NCI-H1105 treated with DMSO at 0.1 percent for 48 hours (cell line): ENCODE data around the gene ENOX1.

ENCODE experiments used
- DNase-seq: peaks from one replicate; lab custom pipeline; 2025; lab: John Stamatoyannopoulos, UW

The ENOX1 gene

DNA sequence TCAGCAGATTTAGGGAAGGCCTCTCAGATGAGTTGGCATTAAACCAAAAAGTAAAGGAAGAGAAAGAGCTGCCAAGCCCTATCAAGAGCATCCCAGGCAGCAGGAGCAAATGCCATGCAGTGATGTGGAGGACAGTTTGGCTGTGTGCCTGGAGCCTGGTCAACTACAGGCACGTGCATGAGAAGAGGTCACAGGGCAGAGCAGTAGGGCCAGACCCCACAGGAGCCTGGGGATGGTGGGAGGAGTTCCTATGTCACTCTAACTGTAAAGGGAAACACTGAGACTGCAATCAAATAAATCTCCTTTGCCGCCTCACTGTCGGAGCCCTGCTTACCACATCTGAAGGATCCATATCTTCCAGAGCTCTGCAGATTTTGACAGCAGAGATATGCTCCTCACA is 240.5 kb downstream of the ENOX1 start:
- DNase-seq = no peak

DNA sequence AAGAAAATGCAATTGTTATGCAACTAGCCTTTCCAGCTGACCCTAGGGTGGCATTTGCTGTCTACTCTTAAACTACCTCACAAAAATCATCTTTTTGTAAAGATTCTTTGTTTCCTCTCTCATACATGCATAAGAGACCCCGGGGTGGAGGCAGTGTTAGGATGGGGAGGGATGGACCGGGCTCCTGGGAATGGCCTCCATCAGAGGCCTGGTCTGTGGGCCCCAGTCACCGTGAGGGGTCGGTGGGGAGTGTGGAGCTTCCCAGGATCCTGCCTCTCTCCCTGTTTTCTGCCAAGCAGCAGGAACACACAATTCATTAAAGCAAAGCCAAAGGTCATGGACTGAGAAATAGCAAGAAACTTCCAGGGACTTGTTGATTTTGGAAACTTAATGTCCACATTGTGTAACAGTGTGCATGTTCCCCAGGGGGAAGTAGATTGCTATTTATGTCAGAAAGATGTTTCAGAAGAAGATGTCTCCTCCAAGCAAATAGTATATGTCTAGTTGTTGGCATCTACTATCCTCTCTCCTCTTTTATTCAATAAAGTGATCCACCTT is 241.4 kb downstream of the ENOX1 start:
- no peak for DNase-seq

DNA sequence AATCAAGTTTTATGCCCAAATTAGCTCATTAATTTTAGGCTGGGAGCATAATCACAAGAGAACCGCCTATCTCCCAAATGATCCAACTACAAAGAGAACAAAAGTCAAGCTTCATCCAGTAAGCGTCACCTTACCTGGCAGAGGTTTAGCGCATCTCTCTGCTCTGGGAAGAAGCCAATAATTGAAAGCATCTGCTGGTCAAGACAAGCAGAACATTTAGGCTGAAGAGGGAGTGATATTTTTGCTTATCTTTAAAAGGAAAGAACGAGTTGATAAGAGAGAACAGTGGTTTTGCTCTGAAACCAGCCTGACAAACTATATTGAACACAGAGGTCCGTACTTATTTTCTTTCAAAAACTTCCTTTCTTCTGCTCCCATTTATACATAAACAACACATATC is 242.1 kb downstream of the ENOX1 start:
- DNase-seq = peak; percentile 64

- DNase-seq = no peak
These were observed 242.8 kb downstream of the ENOX1 start for GRCh38 chr13:43544011-43544410.

GRCh38 chr13:43543331-43543730 is 243.4 kb downstream of the ENOX1 start:
- DNase-seq = no peak

DNA sequence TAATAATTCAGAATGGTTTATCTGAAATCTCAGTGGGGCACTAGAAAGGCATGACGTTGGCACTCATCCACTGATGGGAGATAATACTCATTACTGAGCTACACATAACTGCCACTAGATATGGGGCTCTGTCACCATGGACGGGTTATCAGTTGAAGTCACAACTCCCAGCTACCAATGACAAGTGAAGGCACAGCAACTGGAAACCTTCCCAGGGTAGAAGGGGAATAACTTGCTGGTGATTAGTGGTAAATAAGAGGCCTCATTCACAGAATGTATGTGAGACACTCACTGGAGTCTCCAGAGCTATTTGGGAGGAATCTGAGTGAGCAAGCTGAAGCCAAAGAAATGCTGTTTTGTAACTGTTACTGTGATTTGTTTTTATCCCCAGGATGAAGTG is 249.6 kb downstream of the ENOX1 start:
- no peak for DNase-seq

DNA sequence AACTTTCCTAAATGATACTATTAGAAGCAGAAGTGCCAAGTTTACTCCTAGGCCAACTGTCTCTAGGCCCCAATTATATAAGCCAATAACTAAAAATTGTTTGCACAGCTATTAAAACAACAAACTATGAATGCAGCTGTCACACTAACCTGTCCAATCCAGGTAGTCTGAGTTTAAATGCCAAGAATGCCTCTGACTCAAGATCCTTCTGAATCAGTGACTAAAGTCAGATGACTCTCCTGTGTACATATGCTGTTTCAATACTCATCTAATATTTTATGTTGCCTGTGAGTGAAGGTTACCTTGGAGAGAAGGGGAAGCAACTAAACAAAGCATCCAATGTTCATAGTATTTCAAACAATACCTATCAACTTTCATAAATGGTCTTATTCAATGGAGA is 257.0 kb downstream of the ENOX1 start:
- no peak for DNase-seq

- no peak for DNase-seq
These were observed 257.8 kb downstream of the ENOX1 start for GRCh38 chr13:43528992-43529391.

DNA sequence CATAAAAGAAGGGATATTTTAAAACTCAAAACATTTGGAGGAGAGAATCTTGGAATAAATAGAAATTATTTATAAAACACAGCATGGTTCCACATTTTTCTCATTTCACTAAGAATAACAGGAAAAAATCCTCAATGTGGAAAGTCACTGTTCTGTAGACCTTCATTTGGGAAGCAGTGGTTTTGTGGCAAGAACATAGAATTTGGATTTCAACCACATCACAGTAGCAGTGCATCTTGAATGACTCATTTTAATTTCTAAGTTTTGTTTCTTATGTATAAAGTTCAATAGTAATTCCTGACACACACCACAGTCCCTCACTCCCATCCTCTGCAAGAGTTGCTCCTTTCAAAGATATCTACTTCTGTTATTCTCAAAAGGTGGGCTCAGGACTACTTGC is 264.0 kb downstream of the ENOX1 start:
- DNase-seq = no peak

- DNase-seq = no peak
These were observed 266.4 kb downstream of the ENOX1 start for GRCh38 chr13:43520351-43520750.

- no peak for DNase-seq
These were observed 267.9 kb downstream of the ENOX1 start for GRCh38 chr13:43518833-43519232.

GRCh38 chr13:43516401-43516833 is 270.4 kb downstream of the ENOX1 start:
- no peak for DNase-seq

- no peak for DNase-seq
These were observed 271.2 kb downstream of the ENOX1 start for GRCh38 chr13:43515531-43515930.

DNA sequence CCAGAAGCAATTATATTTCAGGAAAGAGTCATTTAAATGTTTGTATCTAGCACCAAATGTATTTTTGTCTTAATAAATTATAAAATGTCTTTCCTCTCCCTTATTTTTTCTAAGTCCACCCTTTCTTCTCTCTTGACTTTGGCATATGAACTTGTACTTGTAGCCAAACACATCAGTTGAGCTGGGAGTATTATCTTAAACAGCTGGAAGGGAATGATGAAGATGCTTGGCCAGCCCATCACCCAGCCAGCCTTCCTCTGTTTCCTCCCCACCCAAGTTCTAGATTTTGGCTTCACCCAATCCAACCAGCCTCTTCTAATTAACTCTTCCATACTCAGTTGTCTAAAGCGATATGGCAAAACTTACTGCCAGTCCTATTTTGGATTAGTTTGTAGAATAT is 272.5 kb downstream of the ENOX1 start:
- no peak for DNase-seq

GRCh38 chr13:43512221-43512620 is 274.6 kb downstream of the ENOX1 start:
- no peak for DNase-seq

GRCh38 chr13:43510956-43511901 is 275.5 kb downstream of the ENOX1 start:
- DNase-seq = no peak

- DNase-seq = no peak
These were observed 291.0 kb downstream of the ENOX1 start for GRCh38 chr13:43495732-43496131.

DNA sequence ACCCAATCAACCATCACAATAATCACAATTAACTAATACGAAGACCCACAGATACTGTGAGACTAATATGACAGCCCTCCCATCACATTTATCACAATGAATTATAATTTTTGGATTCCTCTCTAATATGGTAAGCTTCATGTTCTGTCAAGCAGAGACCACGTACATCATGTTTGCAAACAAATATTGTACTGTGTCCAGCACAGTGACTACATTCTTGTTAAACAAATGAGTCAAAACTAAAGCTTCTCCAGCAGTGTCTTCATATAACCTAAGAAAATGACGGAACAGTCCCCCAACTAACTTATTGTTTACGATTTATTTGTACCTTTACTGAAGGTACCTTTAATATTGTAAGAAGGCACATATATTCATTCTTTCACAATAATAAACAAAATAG is 292.6 kb downstream of the ENOX1 start:
- no peak for DNase-seq

DNA sequence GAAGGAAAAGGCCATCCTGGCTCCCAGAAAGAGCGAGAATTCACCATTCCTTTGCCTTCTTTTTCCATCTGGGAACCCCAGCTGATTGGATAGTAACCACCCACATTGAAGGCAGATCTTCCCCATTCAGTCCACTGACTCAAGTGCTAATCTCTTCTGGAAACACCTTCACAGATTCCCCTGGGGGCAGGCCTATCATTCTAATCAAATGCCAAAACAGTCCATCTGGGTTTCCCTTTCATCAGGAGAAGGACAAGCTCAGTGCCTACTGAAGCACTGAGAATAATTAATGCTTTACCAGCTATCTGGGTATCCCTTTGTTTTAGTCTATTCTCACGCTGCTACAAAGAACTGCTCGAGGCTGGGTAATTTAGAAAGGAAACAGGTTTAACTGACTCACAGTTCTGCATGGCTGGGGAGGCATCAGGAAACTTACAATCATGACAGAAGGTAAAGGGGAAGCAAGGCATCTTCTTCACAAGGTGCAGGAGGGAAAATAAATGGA is 293.2 kb downstream of the ENOX1 start:
- no peak for DNase-seq

DNA sequence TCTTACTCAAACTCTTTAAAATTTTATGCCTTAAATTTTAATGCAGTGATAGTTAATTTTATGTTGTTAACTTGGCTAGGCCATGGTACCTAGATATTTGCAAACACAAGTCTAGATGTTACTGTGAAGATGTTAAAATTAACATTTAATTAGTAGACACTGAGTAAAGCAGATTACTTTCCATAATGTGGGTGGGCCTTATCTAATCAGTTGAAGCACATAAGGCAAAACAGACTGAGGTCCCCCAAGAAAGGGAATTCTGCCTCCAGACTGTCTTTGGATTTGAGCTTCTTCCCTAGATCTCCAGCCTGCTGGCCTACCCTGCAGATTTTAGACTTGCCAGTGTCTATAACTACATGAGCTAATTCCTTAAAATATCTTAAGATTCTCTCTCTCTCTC is 294.0 kb downstream of the ENOX1 start:
- DNase-seq = no peak

DNA sequence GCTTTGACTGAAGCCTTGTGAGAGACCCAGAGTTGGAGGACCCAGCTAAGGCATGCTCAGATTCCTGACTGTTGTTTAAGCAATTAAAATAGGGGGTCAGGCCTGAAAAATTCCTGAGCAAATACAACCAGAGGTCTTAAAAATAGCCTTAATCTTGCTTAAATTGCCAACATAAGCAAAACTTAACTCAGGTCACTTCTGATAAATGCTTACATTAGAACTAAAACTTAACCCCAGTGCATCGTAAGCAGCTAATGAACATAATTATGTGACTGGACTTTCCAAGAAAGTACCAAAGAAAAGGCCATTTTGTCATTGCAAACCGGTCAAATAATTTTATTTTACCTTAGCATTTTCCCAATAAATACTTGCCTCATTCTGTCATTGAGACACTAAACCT is 294.5 kb downstream of the ENOX1 start:
- DNase-seq = no peak

DNA sequence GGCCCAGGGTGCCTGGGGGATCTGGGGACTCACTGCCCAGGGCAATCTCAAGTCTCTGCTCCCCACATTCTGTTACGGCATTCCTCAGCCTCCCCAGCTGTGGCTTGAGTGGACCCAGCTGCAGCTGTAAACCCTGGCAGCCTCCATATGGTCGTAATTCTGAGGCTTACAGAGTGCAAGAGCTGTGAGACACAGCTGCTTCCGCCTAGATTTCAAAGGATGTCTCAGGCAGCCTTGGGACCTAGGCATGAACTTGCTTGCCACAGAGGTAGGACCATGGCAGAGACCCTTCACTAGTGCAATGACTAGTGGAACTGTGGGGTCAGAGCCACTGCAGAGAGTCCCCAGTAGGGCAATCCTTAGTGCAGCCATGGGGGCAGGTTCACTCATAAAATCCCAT is 297.5 kb downstream of the ENOX1 start:
- DNase-seq = no peak

DNA sequence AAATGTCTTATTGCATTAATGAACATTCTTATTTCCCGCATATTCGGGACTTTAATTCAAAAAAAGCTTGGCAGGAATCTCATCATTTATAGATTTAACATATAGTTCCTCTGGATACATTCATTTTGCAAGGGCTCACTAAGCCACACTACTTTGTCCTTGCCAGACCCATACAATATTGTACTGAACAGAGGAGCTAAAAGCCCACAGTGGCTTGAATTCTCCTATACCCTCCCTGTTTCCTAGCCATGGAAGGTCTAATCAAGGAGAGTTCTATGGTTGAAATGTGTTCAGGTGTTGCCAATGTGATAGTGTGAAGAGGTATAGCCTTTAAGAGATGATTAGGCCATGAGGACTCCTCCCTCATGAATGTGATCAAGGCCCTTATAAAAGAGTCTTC is 298.9 kb downstream of the ENOX1 start:
- DNase-seq = no peak
